ENCODE measurements around the gene NR1H2.

NR1H2 gene

DNA sequence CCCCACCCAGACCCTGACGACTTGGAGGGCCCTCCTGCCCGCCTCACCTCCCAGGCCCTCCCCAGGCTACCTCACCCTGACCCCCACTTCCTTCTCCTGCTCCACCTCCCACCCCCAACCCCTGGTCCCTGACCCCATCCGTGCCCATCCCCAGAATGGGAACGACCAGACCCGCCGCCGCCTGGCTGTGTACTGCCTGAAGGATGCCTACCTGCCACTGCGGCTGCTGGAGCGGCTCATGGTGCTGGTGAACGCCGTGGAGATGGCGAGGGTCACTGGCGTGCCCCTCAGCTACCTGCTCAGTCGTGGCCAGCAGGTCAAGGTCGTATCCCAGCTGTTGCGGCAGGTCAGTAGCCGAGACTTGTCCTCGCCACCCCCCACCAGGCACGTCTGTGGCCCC, 30.6 kb downstream of the NR1H2 start:
- no peak for DNase-seq

DNA sequence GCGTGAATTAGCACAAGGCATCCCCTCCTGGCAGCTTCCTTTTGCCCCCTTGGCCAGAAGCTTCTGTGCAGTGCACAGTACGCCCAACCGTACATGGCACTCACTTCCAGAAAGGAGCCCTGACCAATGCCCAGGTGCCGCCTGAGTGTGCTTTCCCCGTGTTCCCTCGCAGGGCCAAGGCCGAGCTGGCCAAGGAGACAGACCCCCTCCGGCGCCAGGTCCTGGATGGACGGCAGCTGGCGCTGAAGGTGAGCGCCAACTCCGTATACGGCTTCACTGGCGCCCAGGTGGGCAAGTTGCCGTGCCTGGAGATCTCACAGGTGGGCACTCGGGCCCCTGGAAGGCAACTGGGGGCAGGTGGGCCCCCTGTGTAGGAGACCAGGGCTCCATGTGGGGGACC, 33.1 kb downstream of the NR1H2 start:
- DNase-seq: no peak

DNA sequence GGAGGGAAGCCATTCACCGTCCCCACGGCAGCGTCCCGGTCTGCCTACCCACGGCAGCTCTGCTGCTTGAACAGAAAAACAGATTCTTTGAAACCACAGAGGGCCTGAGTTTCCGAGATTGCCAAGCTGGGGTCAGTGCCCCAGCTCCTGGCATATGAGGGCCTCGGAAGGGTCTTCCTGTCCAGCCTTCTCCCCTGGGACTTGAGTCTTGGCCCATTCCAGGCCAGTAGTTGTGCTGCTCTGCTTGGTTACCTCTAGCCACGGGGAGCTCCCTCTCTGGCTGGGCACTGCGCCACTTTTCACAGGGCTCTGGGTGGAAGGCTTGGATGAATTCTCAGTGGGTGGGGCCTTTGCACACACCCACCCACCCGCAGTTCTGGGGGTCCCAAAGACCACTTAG, 33.9 kb downstream of the NR1H2 start:
- DNase-seq: no peak

DNA sequence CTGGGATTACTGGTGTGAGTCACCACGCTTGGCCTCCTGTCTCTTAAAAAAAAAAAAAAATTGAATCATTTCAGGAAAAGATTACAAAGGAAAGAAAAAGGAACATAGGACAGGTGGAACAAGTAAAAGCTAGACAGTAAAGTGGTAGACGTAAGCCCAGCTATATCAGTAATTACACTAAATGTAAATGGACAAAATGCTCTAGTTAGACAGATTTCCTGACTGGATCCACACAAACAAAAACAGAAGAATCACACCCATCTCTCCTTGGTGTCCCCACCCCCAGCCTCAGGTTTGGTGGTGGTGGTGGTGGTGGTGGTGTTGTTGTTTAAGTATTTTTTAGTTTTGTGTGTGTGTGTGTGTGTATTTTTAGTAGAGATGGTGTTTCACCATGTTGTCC, 36.2 kb downstream of the NR1H2 start:
- DNase-seq: no peak

DNA sequence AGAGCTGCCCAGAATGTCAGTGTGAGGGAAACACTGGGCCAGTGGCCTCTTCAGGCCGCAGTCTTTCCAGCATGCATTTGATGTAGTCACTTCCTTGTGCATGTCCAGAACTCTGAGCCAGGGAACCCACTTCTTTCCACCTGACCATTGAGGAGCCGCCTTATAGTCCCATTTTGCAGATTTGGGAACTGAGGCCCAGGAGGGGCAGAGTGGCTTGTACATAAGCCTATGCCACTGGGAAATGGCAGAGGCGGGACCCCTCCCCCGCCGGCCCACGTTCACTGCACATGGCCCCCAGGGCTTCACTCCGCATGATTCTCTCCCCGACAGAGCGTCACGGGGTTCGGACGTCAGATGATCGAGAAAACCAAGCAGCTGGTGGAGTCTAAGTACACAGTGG, 36.8 kb downstream of the NR1H2 start:
- DNase-seq: no peak

DNA sequence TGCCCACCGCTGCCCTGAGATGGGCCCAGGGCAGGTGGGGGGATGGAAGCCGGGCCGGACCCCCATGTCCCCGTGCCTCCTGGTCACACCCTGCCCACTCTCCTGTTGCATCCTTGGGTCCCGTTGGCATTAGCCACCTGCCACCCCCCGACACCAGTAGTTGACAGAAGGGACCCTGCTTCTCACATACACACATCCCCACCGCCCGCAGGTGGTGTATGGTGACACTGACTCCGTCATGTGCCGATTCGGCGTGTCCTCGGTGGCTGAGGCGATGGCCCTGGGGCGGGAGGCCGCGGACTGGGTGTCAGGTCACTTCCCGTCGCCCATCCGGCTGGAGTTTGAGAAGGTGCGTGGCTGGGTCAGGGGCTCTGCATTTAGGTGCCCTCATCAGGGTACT, 37.3 kb downstream of the NR1H2 start:
- no peak for DNase-seq

DNA sequence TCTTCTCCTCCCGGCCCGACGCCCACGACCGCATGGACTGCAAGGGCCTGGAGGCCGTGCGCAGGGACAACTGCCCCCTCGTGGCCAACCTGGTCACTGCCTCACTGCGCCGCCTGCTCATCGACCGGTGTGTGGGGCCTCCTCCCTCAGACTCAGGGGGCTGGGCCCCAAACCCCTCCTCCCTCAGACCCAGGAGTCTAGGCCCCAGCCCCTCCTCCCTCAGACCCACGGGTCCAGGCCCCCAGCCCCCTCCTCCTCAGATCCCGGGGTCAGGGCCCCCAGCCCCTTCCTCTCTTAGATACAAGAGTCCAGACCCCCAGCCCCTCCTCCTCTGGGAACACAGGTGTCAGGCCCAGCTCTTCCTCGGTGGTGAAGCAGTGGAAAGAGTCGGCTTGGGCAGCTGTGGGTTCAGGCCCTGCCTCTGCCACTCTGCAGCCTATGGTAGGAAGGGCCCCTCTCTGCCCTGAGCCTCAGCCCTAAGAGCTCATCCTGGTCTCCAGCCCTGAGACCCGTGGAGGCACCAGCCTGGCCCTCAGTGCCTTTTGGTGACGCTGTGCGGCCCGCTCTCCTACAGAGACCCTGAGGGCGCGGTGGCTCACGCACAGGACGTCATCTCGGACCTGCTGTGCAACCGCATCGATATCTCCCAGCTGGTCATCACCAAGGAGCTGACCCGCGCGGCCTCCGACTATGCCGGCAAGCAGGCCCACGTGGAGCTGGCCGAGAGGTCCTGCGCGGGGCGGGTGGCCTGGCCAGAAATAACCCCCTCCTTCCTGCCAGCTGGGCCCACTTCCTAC, 38.8 kb downstream of the NR1H2 start:
- no peak for DNase-seq

DNA sequence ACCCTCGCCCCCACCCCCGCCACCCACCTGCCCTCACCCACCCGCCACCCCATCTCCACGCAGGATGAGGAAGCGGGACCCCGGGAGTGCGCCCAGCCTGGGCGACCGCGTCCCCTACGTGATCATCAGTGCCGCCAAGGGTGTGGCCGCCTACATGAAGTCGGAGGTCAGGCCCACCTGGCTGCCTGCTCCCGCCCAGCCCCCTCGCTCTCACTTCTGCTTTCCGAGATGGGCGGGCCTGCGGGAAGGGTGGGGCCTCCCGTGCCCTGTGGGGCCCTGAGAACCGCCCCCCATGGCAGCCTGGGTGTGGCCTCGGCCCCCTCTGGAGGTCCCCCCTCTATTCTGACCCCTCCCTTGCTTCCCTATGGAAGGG, 39.4 kb downstream of the NR1H2 start:
- DNase-seq: no peak

DNA sequence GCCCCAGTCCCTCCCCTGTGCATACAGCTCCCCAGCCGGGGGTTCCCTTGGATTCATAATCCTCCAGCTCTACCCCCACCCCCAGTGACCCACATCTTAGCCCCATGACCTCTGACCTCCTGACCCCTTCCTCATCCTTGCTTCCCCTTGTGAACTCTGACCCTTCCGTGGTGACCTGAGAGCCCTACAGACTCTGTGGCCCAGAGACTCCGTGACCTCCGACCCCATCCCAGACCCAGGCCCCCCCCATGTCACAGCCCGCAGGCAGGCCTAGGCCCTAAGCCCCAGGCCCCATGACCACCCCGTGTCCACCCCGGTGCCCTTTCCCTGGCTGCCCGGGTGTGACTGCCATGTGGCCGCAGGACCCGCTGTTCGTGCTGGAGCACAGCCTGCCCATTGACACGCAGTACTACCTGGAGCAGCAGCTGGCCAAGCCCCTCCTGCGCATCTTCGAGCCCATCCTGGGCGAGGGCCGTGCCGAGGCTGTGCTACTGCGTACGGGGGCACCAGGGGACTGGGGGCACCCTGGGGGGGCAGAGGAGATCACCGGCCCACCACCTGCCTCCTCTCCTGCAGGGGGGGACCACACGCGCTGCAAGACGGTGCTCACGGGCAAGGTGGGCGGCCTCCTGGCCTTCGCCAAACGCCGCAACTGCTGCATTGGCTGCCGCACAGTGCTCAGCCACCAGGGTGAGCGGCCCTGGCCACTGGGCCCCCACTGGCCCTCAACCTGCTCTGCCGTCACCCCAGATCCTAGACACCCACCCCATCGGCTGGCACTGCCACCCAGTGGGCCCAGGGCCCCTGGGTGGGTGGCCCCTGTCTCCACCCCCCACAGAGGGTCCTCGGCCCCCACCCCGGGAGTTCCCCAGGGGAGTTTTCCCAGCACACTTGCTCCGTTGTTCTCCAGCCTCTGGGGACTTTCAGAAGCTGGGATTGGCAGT, 40.0 kb downstream of the NR1H2 start:
- DNase-seq: no peak

DNA sequence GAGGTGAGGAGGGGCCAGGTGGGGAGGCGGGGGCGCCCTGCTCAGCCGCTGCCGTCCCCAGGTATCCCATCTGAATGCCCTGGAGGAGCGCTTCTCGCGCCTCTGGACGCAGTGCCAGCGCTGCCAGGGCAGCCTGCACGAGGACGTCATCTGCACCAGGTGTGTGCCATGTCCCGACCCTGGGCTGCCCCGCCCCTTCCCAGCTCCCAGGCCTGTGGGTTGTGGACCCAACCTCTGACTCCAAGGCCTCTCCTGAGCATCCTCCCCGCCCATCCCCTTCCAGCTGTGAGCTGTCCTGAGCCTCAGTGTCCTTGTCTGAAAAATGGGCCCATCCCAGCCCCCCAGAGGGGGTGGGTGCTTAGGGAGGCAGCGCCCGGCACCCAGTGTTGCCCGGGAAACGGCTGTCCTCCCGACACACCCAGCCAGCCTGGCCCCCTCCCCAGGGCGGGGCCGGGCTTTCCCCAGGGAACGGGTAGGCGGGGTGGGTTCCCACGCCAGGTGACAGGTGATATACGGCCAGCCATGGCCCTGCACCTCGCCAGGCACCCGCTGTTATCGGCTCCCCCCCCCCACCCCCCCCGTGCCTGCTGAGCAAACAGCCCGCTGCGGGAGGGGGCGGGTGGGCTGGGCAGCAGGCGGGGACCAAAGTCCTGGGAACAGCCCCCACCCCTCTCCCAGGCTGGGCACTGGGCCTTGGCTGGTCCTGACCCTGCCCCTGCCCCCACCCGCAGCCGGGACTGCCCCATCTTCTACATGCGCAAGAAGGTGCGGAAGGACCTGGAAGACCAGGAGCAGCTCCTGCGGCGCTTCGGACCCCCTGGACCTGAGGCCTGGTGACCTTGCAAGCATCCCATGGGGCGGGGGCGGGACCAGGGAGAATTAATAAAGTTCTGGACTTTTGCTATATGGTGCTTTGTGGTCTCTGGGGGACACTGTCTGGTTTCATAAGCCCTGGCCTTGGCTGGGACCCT, 41.1 kb downstream of the NR1H2 start:
- no peak for DNase-seq

DNA sequence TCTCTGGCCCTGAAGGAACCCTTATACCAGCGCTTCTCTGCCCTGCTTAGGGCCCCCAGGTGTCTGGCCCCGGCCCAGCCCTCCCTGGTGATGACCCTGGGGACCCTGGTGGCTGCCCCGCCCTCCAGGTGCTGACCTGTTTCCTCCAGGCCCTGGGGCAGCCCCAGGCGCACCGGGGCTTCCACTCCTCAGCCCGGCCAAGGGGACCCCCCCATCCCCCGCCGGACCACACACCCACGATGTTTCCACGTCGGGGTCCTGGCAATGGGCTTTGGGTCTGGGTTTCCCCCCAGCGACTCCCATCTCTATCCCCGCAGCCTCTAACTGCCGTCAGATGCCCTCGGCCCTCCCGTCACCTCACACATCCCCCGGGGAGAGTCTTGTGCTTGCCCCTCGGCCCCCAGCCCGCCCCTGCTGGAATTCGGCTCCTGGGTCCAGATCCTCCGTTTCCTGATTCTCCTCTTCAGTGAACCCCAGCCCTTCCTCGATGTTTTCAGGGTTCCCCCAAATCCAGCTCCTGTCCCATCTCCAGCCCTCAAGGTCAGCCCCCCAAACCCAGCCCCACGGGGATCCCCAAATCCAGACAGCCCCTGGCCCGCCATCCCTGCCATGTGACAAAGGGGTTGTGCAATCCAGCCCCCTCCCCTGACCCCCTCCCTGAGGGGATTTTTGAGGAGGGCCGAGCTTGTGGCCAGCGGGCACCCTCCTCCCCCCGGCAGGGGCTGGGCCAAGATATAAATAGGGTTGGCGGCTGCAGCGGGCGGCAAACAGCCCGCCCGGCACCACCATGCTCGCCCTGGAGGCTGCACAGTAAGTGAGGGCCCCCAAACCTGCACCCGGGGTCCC, 42.1 kb downstream of the NR1H2 start, which contains the start of gene SPIB:
Gene SPIB, plus strand, starts transcription at position 763 of the 846 bp plus-strand sequence. Its CDS starts 25 bp downstream, at position 788.
- DNase-seq: no peak

DNA sequence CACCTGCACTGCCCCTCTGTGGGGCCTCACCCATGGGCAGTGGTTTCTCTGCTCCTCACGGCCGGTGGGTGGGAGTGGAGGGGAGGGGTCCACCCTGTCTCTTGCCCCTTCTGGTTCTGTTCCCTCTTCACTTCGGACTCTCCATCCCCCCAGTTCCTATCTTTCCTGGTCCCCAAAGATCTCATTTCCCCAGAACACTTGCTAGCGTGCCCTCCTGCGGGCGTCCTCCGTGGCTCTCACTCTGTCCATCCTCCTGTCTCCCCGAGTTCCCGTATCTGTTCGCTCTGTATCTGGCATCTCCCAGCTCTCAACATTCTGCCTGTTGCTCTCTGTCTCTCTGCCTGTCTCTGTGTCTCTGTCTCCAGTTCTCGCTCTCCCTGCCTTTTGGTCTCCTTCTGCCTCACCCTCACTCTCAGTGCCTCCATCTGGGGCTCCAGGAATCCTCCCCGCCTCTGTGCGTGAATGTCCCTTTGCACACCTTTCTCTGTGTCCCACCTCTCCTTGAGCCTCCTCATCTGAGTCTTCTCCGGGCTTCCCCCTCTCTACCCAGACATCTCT, 42.8 kb downstream of the NR1H2 start:
- no peak for DNase-seq

DNA sequence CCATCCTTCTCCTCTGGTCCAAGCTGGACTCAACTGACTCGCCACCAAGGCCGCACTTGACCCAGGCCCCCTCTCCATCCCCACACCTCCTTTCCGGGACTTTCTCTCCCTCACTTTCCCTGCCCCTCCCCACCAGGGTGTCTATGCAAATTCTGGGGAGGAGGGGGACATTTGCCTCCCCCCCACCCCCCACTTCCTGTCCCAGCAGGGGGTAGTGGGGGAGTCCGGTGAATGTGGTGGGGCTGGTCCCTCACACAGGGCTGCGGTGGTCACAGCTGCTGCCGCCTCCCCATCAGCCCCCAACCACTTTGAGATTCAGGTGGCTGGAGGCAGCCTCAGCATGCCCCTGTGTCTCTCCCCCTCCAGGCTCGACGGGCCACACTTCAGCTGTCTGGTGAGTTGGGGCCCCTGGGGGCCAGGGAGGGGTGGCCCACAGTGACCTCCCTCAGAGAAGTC, 43.4 kb downstream of the NR1H2 start:
- DNase-seq: no peak

DNA sequence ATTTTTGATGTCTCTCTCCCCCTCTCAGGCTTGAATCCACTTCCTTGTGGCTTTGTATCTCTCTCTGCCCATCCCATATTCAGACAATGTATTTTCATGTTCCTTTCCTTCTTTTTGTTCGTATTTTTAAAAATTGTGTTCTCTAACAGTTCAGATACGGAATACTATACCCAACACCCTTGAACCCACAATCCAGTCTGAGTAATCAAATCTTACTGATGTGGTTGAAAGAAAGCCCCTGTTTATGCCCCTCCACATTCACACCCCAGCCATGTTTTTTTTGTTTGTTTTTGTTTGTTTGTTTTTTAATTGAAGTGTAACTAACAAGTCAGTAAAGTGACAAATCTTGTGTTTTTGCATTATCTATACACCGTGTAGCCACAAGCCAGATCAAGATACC, 43.9 kb downstream of the NR1H2 start:
- no peak for DNase-seq

DNA sequence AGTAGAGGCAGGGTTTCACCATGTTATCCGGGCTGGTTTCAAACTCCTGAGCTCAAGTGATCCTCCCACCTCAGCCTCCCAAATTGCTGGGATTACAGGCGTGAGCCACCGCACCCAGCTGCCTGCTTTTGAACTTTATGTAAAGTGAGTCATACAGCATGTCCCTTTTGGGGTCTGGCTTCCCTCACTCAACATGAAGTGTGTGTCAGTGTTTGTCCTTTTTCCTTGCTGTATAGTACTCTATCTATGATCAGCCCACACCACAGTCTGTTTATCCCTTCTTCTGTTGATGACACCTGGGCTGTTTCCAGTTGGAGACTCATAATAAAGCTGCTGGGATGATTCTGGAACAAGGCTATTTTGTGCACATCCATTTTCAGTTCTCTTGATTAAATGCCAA, 44.6 kb downstream of the NR1H2 start:
- DNase-seq: no peak

DNA sequence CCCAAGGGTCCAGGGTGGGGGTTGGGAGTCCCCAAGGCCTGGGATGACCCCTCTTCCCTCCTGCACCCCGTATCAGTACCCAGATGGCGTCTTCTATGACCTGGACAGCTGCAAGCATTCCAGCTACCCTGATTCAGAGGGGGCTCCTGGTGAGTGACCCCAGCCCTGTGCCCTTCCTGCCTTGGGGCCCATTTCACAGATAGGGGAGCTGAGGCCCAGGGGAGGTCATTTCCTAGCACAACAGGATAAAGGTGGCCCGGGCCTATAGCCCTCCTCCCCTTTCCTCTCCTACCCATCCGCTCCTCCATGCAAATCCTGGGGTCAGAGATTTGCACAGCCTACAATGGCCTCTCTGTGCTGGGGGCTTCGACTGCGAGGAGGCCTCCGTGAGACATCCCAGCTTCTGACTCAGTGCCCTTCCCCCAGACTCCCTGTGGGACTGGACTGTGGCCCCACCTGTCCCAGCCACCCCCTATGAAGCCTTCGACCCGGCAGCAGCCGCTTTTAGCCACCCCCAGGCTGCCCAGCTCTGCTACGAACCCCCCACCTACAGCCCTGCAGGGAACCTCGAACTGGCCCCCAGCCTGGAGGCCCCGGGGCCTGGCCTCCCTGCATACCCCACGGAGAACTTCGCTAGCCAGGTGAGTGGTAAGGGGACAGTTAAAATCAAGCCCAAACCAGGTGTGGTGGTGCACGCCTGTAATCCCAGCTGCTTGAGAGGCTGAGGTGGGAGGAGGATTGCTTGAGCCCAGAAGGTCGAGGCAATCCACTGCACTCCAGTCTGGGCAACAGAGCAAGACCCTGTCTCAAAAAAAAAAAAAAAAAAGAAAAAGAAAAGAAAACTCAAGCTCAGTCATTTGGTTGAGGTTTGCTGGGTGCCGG, 46.4 kb downstream of the NR1H2 start:
- no peak for DNase-seq

DNA sequence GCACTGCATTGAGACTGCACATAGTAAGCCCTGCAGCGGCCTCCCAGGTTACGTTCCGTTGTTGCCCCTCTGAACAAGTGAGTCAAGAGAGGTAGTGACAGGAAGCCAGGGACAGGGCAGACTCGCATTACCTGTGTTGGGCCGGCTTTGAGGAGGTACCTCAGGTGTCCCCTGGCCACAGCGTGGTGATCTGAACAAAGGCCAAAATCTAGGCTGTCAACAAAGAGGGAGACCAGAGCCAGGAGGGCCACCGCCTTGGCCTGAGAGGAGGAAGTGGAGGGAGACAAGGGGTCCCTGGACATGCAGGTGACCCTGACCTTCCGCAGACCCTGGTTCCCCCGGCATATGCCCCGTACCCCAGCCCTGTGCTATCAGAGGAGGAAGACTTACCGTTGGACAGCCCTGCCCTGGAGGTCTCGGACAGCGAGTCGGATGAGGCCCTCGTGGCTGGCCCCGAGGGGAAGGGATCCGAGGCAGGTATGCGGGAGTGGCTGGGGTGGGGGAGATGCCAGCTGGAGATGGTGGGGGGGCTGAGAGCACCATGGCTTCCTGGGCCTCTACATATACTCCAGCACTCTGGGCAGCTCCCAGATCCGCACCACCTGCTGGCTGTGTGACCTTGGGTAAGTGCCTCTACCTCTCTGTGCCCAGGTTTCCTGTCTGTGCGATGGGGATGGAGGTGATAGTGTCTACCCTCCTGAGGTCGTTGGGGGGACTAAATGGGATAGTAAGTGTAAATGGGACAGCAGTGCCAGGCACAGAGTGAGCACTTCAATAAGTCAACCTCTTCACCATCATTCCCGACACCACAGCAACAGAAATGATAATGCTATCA, 47.2 kb downstream of the NR1H2 start:
- no peak for DNase-seq

DNA sequence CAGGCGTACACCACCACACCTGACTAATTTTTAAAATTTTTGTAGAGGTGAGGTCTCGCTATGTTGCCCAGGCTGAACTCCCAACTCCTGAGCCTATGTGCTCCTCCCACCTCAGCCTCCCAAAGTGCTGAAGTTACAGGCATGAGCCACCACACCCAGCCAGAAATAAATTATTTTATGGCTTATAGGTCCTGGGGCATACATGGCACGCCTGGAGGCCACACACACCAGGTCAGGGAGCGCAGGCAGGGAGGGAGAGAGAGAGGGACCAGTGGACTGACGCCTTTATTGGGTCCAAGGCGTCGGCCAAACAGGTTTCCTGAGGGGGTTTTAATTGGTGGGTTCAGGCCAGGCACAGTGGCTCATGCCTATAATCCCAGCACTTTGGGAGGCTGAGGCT, 49.3 kb downstream of the NR1H2 start:
- no peak for DNase-seq

DNA sequence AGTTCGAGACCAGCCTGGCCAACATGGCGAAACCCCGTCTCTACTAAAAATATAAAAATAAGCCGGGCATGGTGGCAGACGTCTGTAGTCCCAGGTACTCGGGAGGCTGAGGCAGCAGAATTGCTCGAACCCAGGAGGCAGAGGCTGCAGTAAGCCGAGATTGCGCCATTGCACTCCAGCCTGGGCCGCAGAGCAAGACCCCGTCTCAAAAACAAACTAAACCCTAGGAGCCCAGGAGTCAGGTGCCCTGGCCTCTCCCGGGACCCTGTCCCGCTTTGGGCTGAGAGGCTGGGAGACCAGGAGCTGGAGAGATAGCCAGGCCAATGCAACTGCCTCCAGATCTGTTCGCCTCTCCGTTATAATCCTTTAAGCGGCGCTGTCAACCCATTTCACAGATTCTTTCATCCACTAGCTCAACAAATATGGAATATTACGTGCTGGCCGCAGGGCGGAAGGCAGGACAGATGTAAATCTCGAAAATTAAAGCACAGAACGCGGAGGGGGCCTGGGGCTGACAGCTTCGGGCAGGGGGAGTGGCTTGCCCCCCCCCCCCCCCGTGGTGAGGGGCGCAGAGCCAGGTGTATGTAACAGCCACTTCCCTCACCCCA, 51.2 kb downstream of the NR1H2 start:
- DNase-seq: no peak
